Neural progenitor cell (in vitro differentiated cells): ENCODE measurements around the gene GFAP. TPM values are rescaled to one million over a fixed set of nuclear protein-coding genes. Genes with fewer than 3 reads are reported as not detected.

Experiments used
- DNase-seq: peaks from one replicate; pipeline ENCODE4 v3.0.0-alpha.2; 2016; ENCODE audit warnings: low spot score
- H2AFZ ChIP-seq: fragments of 200-600 bp; sonication (generic); replicated peaks from 2 replicates; pipeline ENCODE4 v1.6.1; 2016; ENCODE audit warnings: antibody characterized with exemption
- H3F3A ChIP-seq: fragments of 200-600 bp; sonication (generic); 2 replicates; pipeline ENCODE4 v1.6.1; 2016; ENCODE audit warnings: antibody characterized with exemption, low read depth
- H3K27ac ChIP-seq: fragments of 200-600 bp; sonication (generic); 2 replicates; pipeline ENCODE4 v1.5.1; 2016; ENCODE audit warnings: mild to moderate bottlenecking
- H3K27me3 ChIP-seq: fragments of 200-600 bp; sonication (generic); 2 replicates; pipeline ENCODE4 v1.6.1; 2016; ENCODE audit warnings: mild to moderate bottlenecking, moderate library complexity
- H3K36me3 ChIP-seq: fragments of 200-600 bp; sonication (generic); 2 replicates; pipeline ENCODE4 v1.5.1; 2016
- H3K4me1 ChIP-seq: fragments of 200-600 bp; sonication (generic); 2 replicates; pipeline ENCODE4 v1.6.1; 2016; ENCODE audit warnings: mixed run types
- H3K4me2 ChIP-seq: fragments of 200-600 bp; sonication (generic); 2 replicates; pipeline ENCODE4 v1.6.1; 2016
- H3K4me3 ChIP-seq: fragments of 200-600 bp; sonication (generic); 2 replicates; pipeline ENCODE4 v1.5.1; 2016
- H3K79me2 ChIP-seq: fragments of 200-600 bp; sonication (generic); 2 replicates; pipeline ENCODE4 v1.6.1; 2016; ENCODE audit warnings: low read depth
- H3K9ac ChIP-seq: fragments of 200-600 bp; sonication (generic); 2 replicates; pipeline ENCODE4 v1.6.1; 2016
- H3K9me3 ChIP-seq: fragments of 200-600 bp; sonication (generic); 2 replicates; pipeline ENCODE4 v1.5.1; 2016; ENCODE audit warnings: low read depth
- H4K20me1 ChIP-seq: fragments of 200-600 bp; sonication (generic); 2 replicates; pipeline ENCODE4 v1.6.1; 2016; ENCODE audit warnings: low read depth
- H3K27ac Mint-ChIP-seq: 3 replicates; pipeline ENCODE4 v1.8.0; 2021; ENCODE audit warnings: mixed read lengths
- H3K27me3 Mint-ChIP-seq: 2 replicates; pipeline ENCODE4 v1.8.0; 2022; ENCODE audit warnings: low read depth, mild to moderate bottlenecking, inconsistent platforms, moderate library complexity, mixed read lengths; ENCODE audit not compliant: insufficient read depth
- H3K36me3 Mint-ChIP-seq: 3 replicates; pipeline ENCODE4 v1.8.0; 2021; ENCODE audit warnings: mixed read lengths
- H3K4me1 Mint-ChIP-seq: 3 replicates; pipeline ENCODE4 v1.8.0; 2021; ENCODE audit warnings: mixed read lengths
- H3K4me3 Mint-ChIP-seq: 3 replicates; pipeline ENCODE4 v1.8.0; 2021; ENCODE audit warnings: mild to moderate bottlenecking, moderate library complexity, mixed read lengths
- H3K9me3 Mint-ChIP-seq: 3 replicates; pipeline ENCODE4 v1.8.0; 2020; ENCODE audit warnings: mixed read lengths
- EZH2 ChIP-seq: fragments of 200-600 bp; sonication (generic); IDR thresholded peaks from 2 replicates; pipeline ENCODE4 v1.6.1; 2017; ENCODE audit warnings: antibody characterized with exemption, mild to moderate bottlenecking, moderate library complexity
- EZH2phosphoT487 ChIP-seq: fragments of 200-600 bp; sonication (generic); IDR thresholded peaks from 2 replicates; pipeline ENCODE4 v1.6.1; 2017; ENCODE audit warnings: antibody characterized with exemption
- total RNA-seq: library from RNA; depleted of rRNA; stranded (reverse); fragments of >200 nt; gene quantifications from 2 replicates; pipeline ENCODE4 v1.2.3, GENCODE V29; 2015; ENCODE audit warnings: low replicate concordance
- TF ChIP-seq, protein P1 (sequence below): fragments of 200-600 bp; sonication (generic); IDR thresholded peaks from 2 replicates; pipeline ENCODE4 v1.5.1; 2017; ENCODE audit warnings: antibody characterized with exemption, mild to moderate bottlenecking

Gene GFAP
- total RNA-seq, 1 donor from 2014 or later, result 0.45 TPM

- H3K4me1 Mint-ChIP-seq, result peaks cover 5% of the 10 kb centered on the region
- Histone ChIP-seq H3K4me1 (peaks cover 6% of the 10 kb centered on the region), H3K36me3 (no peaks in the 10 kb centered on the region), H3K4me3 (no peak overlapping the region), H3K79me2 (no peaks in the 10 kb centered on the region), H3K4me2 (no peak overlapping the region), H3K9ac (no peak overlapping the region), H3K9me3 (no peaks in the 10 kb centered on the region), H3K27ac (no peak overlapping the region), H3F3A (peaks cover 21% of the 10 kb centered on the region), H3K27me3 (no peaks in the 10 kb centered on the region), H4K20me1 (peaks cover 4% of the 10 kb centered on the region), H2AFZ (no peak overlapping the region)
- no peak for DNase-seq
- no peak overlapping the region for H3K27ac Mint-ChIP-seq
- peaks cover 2% of the 10 kb centered on the region for H3K27me3 Mint-ChIP-seq
- no peaks in the 10 kb centered on the region for H3K9me3 Mint-ChIP-seq
- TF ChIP-seq EZH2 (no peak), EZH2phosphoT487 (no peak)
- TF ChIP-seq, protein P1, sequence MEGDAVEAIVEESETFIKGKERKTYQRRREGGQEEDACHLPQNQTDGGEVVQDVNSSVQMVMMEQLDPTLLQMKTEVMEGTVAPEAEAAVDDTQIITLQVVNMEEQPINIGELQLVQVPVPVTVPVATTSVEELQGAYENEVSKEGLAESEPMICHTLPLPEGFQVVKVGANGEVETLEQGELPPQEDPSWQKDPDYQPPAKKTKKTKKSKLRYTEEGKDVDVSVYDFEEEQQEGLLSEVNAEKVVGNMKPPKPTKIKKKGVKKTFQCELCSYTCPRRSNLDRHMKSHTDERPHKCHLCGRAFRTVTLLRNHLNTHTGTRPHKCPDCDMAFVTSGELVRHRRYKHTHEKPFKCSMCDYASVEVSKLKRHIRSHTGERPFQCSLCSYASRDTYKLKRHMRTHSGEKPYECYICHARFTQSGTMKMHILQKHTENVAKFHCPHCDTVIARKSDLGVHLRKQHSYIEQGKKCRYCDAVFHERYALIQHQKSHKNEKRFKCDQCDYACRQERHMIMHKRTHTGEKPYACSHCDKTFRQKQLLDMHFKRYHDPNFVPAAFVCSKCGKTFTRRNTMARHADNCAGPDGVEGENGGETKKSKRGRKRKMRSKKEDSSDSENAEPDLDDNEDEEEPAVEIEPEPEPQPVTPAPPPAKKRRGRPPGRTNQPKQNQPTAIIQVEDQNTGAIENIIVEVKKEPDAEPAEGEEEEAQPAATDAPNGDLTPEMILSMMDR, result no peak
- H3K4me3 Mint-ChIP-seq, result no peak overlapping the region
- peaks cover 27% of the 10 kb centered on the region for H3K36me3 Mint-ChIP-seq
Observed at GRCh38 chr17:44928136-44928535, 12.8 kb upstream of the GFAP start.

- Histone ChIP-seq H3F3A (peaks cover 21% of the 10 kb centered on the region), H3K27me3 (no peaks in the 10 kb centered on the region), H3K4me2 (no peak overlapping the region), H3K4me1 (peaks cover 8% of the 10 kb centered on the region), H3K4me3 (no peak overlapping the region), H3K36me3 (no peaks in the 10 kb centered on the region), H4K20me1 (peaks cover 4% of the 10 kb centered on the region), H3K79me2 (no peaks in the 10 kb centered on the region), H3K9me3 (no peaks in the 10 kb centered on the region), H3K9ac (no peak overlapping the region), H3K27ac (no peak overlapping the region), H2AFZ (no peak overlapping the region)
- peaks cover 5% of the 10 kb centered on the region for H3K27me3 Mint-ChIP-seq
- no peak overlapping the region for H3K27ac Mint-ChIP-seq
- peaks cover 27% of the 10 kb centered on the region for H3K36me3 Mint-ChIP-seq
- H3K4me1 Mint-ChIP-seq, result peaks cover 8% of the 10 kb centered on the region
- H3K9me3 Mint-ChIP-seq, result no peaks in the 10 kb centered on the region
- H3K4me3 Mint-ChIP-seq, result no peak overlapping the region
- TF ChIP-seq, protein P1, result no peak
- TF ChIP-seq EZH2phosphoT487 (no peak), EZH2 (no peak)
- DNase-seq, result no peak
Observed at GRCh38 chr17:44927696-44928095, 12.4 kb upstream of the GFAP start.

GRCh38 chr17:44926821-44927525 is 11.7 kb upstream of the GFAP start:
- peaks cover 10% of the 10 kb centered on the region for H3K4me1 Mint-ChIP-seq
- no peak for TF ChIP-seq EZH2phosphoT487
- no peak for TF ChIP-seq EZH2
- TF ChIP-seq, protein P1, result no peak
- H3K9ac ChIP-seq, result no peak overlapping the region
- H2AFZ ChIP-seq, result no peak overlapping the region
- H3K9me3 ChIP-seq, result no peaks in the 10 kb centered on the region
- H3K27ac Mint-ChIP-seq, result no peak overlapping the region
- no peak overlapping the region for H3K4me3 Mint-ChIP-seq
- H3K4me3 ChIP-seq, result no peak overlapping the region
- H3K4me2 ChIP-seq, result no peak overlapping the region
- no peak for DNase-seq
- H3K79me2 ChIP-seq, result no peaks in the 10 kb centered on the region
- no peaks in the 10 kb centered on the region for H3K27me3 ChIP-seq
- peaks cover 24% of the 10 kb centered on the region for H3K36me3 Mint-ChIP-seq
- peaks cover 8% of the 10 kb centered on the region for H3K27me3 Mint-ChIP-seq
- no peaks in the 10 kb centered on the region for H3K36me3 ChIP-seq
- no peaks in the 10 kb centered on the region for H3K9me3 Mint-ChIP-seq
- H4K20me1 ChIP-seq, result peaks cover 4% of the 10 kb centered on the region
- peaks cover 21% of the 10 kb centered on the region for H3F3A ChIP-seq
- H3K27ac ChIP-seq, result no peak overlapping the region
- peaks cover 13% of the 10 kb centered on the region for H3K4me1 ChIP-seq
